Gastrocnemius medialis (tissue), 4 donors: ENCODE measurements around the gene METTL21C. TPM values are rescaled to one million over a fixed set of nuclear protein-coding genes. Genes with fewer than 3 reads are reported as not detected.

Experiments
- ATAC-seq, 2 donors: fragments of 150-250 bp; one replicate each; pipeline ENCODE4 v1.9.1; 2016
- DNase-seq, 2 donors: peaks; one replicate each; pipeline ENCODE4 v3.0.0-alpha.2; 2019
- H3K27ac ChIP-seq, 4 donors: fragments of 200-600 bp; sonication (generic); 1 replicate in 1 of 4; 2 replicates in 3 of 4; pipeline ENCODE4 v1.5.1; 2016 to 2018; ENCODE audit warnings: mild to moderate bottlenecking in 2 of 4, moderate library complexity in 1 of 4
- H3K27me3 ChIP-seq, 3 donors: fragments of 200-600 bp; sonication (generic) in 2 of 3; 1 replicate in 1 of 3; 2 replicates in 2 of 3; pipeline versions ENCODE4 v1.5.1 to v1.6.0; 2016 to 2019; ENCODE audit warnings: mild to moderate bottlenecking in 1 of 3, moderate library complexity in 1 of 3
- H3K36me3 ChIP-seq, 2 donors: fragments of 200-600 bp; sonication (generic) in 1 of 2; one replicate each; pipeline ENCODE4 v1.5.1; 2017 to 2018
- H3K4me1 ChIP-seq, 2 donors: fragments of 200-600 bp; sonication (generic) in 1 of 2; one replicate each; pipeline ENCODE4 v1.5.1; 2016 to 2017; ENCODE audit warnings: mild to moderate bottlenecking in 2 of 2
- H3K4me3 ChIP-seq, 4 donors: fragments of 200-600 bp; sonication (generic) in 3 of 4; 1 replicate in 1 of 4; 2 replicates in 3 of 4; pipeline ENCODE4 v1.5.1; 2016 to 2019; ENCODE audit warnings: mild to moderate bottlenecking in 2 of 4
- H3K9me3 ChIP-seq, 3 donors: fragments of 200-600 bp; sonication (generic) in 2 of 3; 1 replicate in 1 of 3; 2 replicates in 2 of 3; pipeline ENCODE4 v1.5.1; 2016 to 2019
- POLR2A ChIP-seq, 2 donors: fragments of 450-650 bp; IDR thresholded peaks; one replicate each; pipeline ENCODE4 v1.6.1; 2017; ENCODE audit warnings: antibody characterized with exemption in 2 of 2, mild to moderate bottlenecking in 2 of 2, moderate library complexity in 2 of 2
- in situ Hi-C, 4 donors: fragments of 200-750 bp; cut with MboI; loops; one replicate each; pipeline versions ENCODE4 v1.15.0 to v1.8.0; 2017; ENCODE audit warnings: low sequenced_read_pairs in 4 of 4
- intact Hi-C: fragments of 100-400 bp; cut with DNase I; formaldehyde crosslinking; loops from one replicate; pipeline ENCODE4 v1.15.1; 2023; ENCODE audit warnings: low total_unique reads
- total RNA-seq, 4 donors: library from RNA; depleted of rRNA; stranded (reverse); fragments of >200 nt; gene quantifications; one replicate each; pipeline versions ENCODE4 v1.1.0 to v1.2.3, GENCODE V29; 2016
- TF ChIP-seq, protein P1 (sequence below), 5 experiments: fragments of 450-650 bp in 3 of 5; fragments of 200-600 bp in 2 of 5; sonication (generic) in 2 of 5; IDR thresholded peaks in 4 of 5; conservative IDR thresholded peaks in 1 of 5; 1 replicate in 4 of 5; 2 replicates in 1 of 5; pipeline ENCODE4 v1.5.1; 2016 to 2019; ENCODE audit warnings: antibody characterized with exemption in 5 of 5, mild to moderate bottlenecking in 3 of 5, moderate library complexity in 3 of 5

The METTL21C gene
- total RNA-seq, 4 donors from 2014 or later = 2.2 TPM; not detected in 3

GRCh38 chr13:102707467-102707866 is 12.6 kb upstream of the METTL21C start:
- TF ChIP-seq, protein P1, sequence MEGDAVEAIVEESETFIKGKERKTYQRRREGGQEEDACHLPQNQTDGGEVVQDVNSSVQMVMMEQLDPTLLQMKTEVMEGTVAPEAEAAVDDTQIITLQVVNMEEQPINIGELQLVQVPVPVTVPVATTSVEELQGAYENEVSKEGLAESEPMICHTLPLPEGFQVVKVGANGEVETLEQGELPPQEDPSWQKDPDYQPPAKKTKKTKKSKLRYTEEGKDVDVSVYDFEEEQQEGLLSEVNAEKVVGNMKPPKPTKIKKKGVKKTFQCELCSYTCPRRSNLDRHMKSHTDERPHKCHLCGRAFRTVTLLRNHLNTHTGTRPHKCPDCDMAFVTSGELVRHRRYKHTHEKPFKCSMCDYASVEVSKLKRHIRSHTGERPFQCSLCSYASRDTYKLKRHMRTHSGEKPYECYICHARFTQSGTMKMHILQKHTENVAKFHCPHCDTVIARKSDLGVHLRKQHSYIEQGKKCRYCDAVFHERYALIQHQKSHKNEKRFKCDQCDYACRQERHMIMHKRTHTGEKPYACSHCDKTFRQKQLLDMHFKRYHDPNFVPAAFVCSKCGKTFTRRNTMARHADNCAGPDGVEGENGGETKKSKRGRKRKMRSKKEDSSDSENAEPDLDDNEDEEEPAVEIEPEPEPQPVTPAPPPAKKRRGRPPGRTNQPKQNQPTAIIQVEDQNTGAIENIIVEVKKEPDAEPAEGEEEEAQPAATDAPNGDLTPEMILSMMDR (IDR thresholded peaks at IDR 0.05 in 4 of 5, conservative IDR thresholded peaks at IDR 0.05 in 1 of 5) = no peak
- TF ChIP-seq POLR2A (IDR thresholded peaks at IDR 0.05) = no peak
- Histone ChIP-seq H3K9me3 (no peaks in the 10 kb centered on the region), H3K27ac (peak overlapping the region in 2 of 4 donors; percentile 33 to 64), H3K4me1 (peaks cover 24 to 29% of the 10 kb centered on the region in 2 donors), H3K36me3 (no peaks in the 10 kb centered on the region), H3K4me3 (no peak overlapping the region), H3K27me3 (no peaks in the 10 kb centered on the region)
- intact Hi-C loops (no loop called here), in situ Hi-C loops (no loop called here)
- ATAC-seq = peak; percentile 22 to 52
- DNase-seq = no peak

GRCh38 chr13:102704238-102705058 is 9.6 kb upstream of the METTL21C start:
- Histone ChIP-seq H3K27me3 (no peaks in the 10 kb centered on the region), H3K4me1 (peaks cover 32 to 36% of the 10 kb centered on the region in 2 donors), H3K27ac (peak overlapping the region in 1 of 4 donors; percentile 89), H3K9me3 (no peaks in the 10 kb centered on the region), H3K4me3 (no peak overlapping the region), H3K36me3 (no peaks in the 10 kb centered on the region)
- intact Hi-C loops (no loop called here), in situ Hi-C loops (no loop called here)
- TF ChIP-seq, protein P1 (IDR thresholded peaks at IDR 0.05 in 4 of 5, conservative IDR thresholded peaks at IDR 0.05 in 1 of 5) = no peak
- no peak for TF ChIP-seq POLR2A (IDR thresholded peaks at IDR 0.05)
- no peak for ATAC-seq
- no peak for DNase-seq

DNA sequence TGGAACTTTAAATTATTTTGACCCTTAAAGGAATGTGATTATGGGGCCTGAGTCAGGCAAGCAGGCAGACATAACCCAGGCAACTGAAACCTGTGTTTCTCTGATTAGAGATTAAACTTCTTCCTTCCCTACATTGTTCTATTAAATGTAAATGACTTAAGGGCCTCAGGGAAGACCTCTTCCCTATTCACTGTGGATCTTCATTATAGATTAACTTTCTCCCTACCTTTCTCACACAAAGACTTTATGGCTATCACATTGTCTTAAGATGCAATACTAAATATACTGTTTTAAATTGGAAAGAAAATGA is 8.8 kb upstream of the METTL21C start:
- in situ Hi-C loops (no loop called here), intact Hi-C loops (no loop called here)
- H3K36me3 ChIP-seq = no peaks in the 10 kb centered on the region
- peak overlapping the region in 2 of 4 donors; percentile 82 to 89 for H3K27ac ChIP-seq
- H3K27me3 ChIP-seq = no peaks in the 10 kb centered on the region
- peaks cover 35 to 40% of the 10 kb centered on the region in 2 donors for H3K4me1 ChIP-seq
- DNase-seq = no peak
- TF ChIP-seq POLR2A (IDR thresholded peaks at IDR 0.05) = no peak
- TF ChIP-seq, protein P1 (IDR thresholded peaks at IDR 0.05 in 4 of 5, conservative IDR thresholded peaks at IDR 0.05 in 1 of 5) = no peak
- no peak for ATAC-seq
- no peaks in the 10 kb centered on the region for H3K9me3 ChIP-seq
- no peak overlapping the region for H3K4me3 ChIP-seq

DNA sequence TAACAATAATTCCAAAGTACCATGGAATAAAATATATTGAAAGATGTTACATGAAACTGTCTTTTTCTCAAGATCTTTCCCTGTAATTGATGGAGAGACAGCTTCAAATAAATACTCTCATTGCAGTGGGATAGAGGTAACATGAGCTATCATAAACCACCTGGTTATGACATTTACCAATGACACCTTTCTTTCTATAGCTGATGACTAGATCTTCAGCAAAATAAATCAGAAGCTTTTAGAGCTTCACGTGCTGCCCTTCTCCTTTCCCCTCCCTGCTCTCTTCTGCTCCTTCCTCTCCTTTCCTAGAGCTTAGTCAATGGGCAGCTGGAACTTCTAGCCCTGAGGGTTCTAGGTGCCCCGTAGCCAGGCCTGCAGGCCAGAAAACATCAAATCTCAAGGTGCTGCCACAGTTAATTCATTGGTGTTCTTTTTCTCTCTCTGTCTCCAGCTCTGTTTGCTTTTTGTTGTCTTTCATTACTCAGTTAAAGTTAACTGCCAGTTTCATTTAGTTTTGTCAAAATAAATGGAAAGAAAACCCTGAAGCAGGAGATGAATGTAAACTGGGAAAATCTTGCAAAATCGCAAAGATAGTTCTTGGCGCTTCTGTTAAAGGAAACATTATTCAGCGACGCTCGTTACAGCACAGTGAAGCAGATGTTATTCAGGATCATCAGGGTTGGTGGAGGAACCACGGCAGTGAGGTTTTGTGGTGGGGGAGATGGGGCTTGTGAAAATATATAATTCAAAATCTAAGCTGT is 8.3 kb upstream of the METTL21C start:
- Histone ChIP-seq H3K27me3 (no peaks in the 10 kb centered on the region), H3K4me1 (peaks cover 34 to 38% of the 10 kb centered on the region in 2 donors), H3K36me3 (no peaks in the 10 kb centered on the region), H3K27ac (peak overlapping the region in 3 of 4 donors; percentile 43 to 89 (median 82)), H3K4me3 (no peak overlapping the region), H3K9me3 (no peaks in the 10 kb centered on the region)
- DNase-seq = no peak
- in situ Hi-C loops = no loop called here
- intact Hi-C loops = no loop called here
- ATAC-seq = peak; percentile 52 to 73
- TF ChIP-seq, protein P1 (IDR thresholded peaks at IDR 0.05 in 4 of 5, conservative IDR thresholded peaks at IDR 0.05 in 1 of 5) = no peak
- no peak for TF ChIP-seq POLR2A (IDR thresholded peaks at IDR 0.05)
